Measurements from ENCODE around the gene GCSH. TPM values are rescaled to one million over a fixed set of nuclear protein-coding genes. Genes with fewer than 3 reads are reported as not detected.

Gene GCSH
- total RNA-seq, 6 experiments from 2014 or later, result 41.8 to 77.1 (median 52.4) TPM

DNA sequence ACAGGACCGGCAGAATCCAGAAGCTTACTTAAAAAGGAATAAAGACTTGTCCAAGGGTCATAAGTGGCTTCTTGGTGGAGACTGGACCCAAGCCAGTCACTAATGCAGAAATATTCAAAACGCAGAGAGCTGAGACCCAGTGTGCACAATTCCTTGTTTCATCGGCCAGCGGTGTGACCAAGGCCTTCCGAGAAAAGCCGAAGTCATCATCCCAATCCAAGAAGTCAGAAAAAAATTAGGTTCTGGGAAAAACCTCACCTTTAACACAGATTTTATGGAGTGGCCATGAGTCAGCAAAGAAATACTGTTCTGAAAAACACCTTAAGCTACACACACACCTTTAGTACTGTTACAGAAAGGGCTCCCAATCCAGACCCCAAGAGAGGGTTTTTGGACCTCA, 1.0 kb upstream of the GCSH start:
- no peaks in the 10 kb centered on the region for H3K27me3 ChIP-seq
- intact Hi-C loops (cut with DNase I), result no loop called here
- WGBS (ENCODE audit: insufficient coverage, low coverage, low lambda C conversion rate, missing lambda C conversion rate), result 86% methylated on average over 1 of the region's 6 CpGs

DNA sequence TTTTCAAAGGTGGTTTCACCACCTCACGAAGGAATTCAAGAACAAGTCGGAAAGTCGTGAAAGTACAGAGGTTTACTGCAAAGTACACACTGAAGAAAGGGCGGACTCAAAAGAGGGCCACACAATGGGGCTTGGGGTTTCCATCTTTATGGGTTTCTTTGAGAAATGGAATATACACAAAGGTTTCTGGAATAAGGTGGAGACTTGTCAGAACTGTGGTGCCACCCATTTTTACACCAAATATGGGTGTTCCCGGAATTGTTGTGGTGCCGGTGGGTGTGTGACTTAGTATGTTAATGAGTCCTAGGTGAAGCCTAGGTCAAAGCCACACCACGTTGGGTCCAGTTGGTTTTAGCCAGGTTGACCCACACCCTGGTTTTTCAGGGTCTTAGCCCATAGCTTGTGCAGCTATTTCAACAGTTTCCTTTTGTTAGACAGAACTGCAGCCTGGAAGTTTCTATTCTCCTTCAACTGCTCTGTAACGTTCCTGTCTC, 567 bp upstream of the GCSH start:
- Histone ChIP-seq H3K27me3 (no peaks in the 10 kb centered on the region), H3K4me3 (peak overlapping the region in 1 of 3 donors; percentile 92), H3K27ac (peak overlapping the region in 1 of 3 donors; percentile 47), H3K9me3 (no peaks in the 10 kb centered on the region), H3K4me1 (peaks cover 0 to 15% (median 5%) of the 10 kb centered on the region in 4 donors), H3K36me3 (no peaks in the 10 kb centered on the region)
- TF ChIP-seq, protein P1, sequence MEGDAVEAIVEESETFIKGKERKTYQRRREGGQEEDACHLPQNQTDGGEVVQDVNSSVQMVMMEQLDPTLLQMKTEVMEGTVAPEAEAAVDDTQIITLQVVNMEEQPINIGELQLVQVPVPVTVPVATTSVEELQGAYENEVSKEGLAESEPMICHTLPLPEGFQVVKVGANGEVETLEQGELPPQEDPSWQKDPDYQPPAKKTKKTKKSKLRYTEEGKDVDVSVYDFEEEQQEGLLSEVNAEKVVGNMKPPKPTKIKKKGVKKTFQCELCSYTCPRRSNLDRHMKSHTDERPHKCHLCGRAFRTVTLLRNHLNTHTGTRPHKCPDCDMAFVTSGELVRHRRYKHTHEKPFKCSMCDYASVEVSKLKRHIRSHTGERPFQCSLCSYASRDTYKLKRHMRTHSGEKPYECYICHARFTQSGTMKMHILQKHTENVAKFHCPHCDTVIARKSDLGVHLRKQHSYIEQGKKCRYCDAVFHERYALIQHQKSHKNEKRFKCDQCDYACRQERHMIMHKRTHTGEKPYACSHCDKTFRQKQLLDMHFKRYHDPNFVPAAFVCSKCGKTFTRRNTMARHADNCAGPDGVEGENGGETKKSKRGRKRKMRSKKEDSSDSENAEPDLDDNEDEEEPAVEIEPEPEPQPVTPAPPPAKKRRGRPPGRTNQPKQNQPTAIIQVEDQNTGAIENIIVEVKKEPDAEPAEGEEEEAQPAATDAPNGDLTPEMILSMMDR (IDR thresholded peaks at IDR 0.05), result no peak
- TF ChIP-seq POLR2A (IDR thresholded peaks at IDR 0.05), result no peak
- DNase-seq, result no peak
- no peak for ATAC-seq
- intact Hi-C loops (cut with DNase I), result no loop called here
- WGBS (ENCODE audit: insufficient coverage, low coverage, low lambda C conversion rate, missing lambda C conversion rate), result 41% methylated on average over 7 of the region's 8 CpGs

More for the DNA sequence above, 1.0 kb upstream of the GCSH start:
- Histone ChIP-seq H3K4me3 (no peak overlapping the region), H3K27ac (no peak overlapping the region), H3K36me3 (no peaks in the 10 kb centered on the region), H3K4me1 (peaks cover 0 to 15% (median 5%) of the 10 kb centered on the region in 4 donors), H3K9me3 (no peaks in the 10 kb centered on the region)
- DNase-seq (no peak), ATAC-seq (no peak)
- TF ChIP-seq, protein P1 (IDR thresholded peaks at IDR 0.05), result no peak
- TF ChIP-seq POLR2A (IDR thresholded peaks at IDR 0.05), result no peak

DNA sequence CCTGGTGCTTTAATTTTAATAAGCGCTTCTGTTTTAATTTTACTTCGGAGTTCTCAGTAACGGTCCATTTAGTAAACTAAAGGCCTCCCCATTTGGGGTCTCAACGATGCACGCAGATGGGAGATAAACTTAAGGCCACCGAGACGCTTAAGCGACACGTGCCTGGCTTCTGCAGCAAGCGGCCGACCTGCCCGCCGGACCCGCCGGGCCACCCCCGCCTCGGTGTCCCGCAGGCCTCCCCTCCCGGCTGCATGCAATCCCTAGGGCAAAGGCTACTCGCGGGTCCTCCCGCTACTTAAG, 592 bp downstream of the GCSH start:
- 0% methylated on average over 17 of the region's 22 CpGs for WGBS (ENCODE audit: insufficient coverage, low coverage, low lambda C conversion rate, missing lambda C conversion rate)
- Histone ChIP-seq H3K4me1 (peaks cover 0 to 15% (median 5%) of the 10 kb centered on the region in 4 donors), H3K4me3 (peak overlapping the region; percentile 87 to 94 (median 92)), H3K27ac (peak overlapping the region; percentile 36 to 86 (median 76)), H3K27me3 (no peaks in the 10 kb centered on the region), H3K9me3 (no peaks in the 10 kb centered on the region), H3K36me3 (no peaks in the 10 kb centered on the region)
- intact Hi-C loops (cut with DNase I), result no loop called here
- DNase-seq (no peak), ATAC-seq (peak in 1 of 4 donors; percentile 12)
- TF ChIP-seq POLR2A (IDR thresholded peaks at IDR 0.05), result no peak
- TF ChIP-seq, protein P1 (IDR thresholded peaks at IDR 0.05), result no peak

DNA sequence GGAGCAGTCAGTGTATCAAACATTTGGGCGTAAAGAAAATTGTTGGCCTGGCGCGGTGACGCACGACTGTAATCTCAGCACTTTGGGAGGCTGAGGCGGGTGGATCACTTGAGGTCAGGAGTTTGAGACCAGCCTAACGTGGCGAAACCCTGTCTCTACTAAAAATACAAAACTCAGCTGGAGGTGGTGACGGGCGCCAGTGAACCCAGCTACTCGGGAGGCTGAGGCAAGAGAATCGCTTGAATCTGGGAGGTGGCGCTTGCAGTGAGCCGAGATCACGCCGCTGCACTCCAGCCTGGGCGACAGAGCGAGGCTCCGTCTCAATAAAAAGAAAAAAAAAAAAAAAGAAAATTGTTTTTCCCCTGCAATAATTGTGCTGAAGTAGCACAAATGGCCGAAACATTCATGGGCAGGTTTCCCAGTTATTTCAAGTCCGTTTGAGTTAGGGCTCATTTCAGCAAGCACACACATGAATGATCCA, 1.4 kb downstream of the GCSH start:
- ATAC-seq (no peak), DNase-seq (peak in 1 of 3 donors; percentile 52)
- 7% methylated on average over 17 of the region's 21 CpGs for WGBS (ENCODE audit: insufficient coverage, low coverage, low lambda C conversion rate, missing lambda C conversion rate)
- intact Hi-C loops (cut with DNase I), result no loop called here
- H3K27ac ChIP-seq, result peak overlapping the region in 2 of 3 donors; percentile 12 to 59
- TF ChIP-seq, protein P1 (IDR thresholded peaks at IDR 0.05), result no peak
- TF ChIP-seq POLR2A (IDR thresholded peaks at IDR 0.05), result peak; percentile 10
- no peaks in the 10 kb centered on the region for H3K36me3 ChIP-seq
- peaks cover 0 to 15% (median 5%) of the 10 kb centered on the region in 4 donors for H3K4me1 ChIP-seq
- H3K4me3 ChIP-seq, result peak overlapping the region; percentile 87 to 94 (median 92)
- H3K27me3 ChIP-seq, result no peaks in the 10 kb centered on the region
- no peaks in the 10 kb centered on the region for H3K9me3 ChIP-seq
